SU-DHL-6 (cell line): ENCODE measurements around the gene COG5.
"Not testable (repeated sequence)": the region's sequence is repeated elsewhere in the genome, so short reads cannot be mapped to it uniquely, and the experiment has no call there.

ENCODE experiments used
- EZH2phosphoT487 ChIP-seq: fragments of 200-600 bp; sonication (generic), shearing (Covaris generic); conservative IDR thresholded peaks from 2 replicates; pipeline ENCODE4 v1.6.1; 2018; ENCODE audit warnings: mild to moderate bottlenecking, antibody characterized with exemption, low read length, moderate library complexity, mixed read lengths
- TF ChIP-seq, protein P1 (sequence below): fragments of 200-600 bp; sonication (generic); IDR thresholded peaks from one replicate; pipeline ENCODE4 v1.5.1; 2017; ENCODE audit warnings: antibody characterized with exemption, mild to moderate bottlenecking, low read length, moderate library complexity; ENCODE audit not compliant: insufficient read depth, poor library complexity, severe bottlenecking

DNA sequence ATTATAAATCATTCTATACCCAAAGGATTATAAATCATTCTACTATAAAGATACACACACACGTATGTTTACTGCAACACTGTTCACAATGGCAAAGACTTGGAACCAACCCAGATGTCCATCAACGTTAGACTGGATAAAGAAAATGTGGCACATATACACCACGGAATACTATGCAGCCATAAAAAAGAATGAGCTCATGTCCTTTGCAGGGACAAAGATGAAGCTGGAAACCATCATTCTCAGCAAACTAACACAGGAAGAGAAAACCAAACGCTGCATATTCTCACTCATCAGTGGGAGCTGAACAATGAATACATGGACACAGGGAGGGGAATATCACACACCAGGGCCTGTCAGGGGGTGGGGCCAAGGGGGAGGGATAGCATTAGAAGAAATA is 26.5 kb downstream of the COG5 start:
- TF ChIP-seq, protein P1, sequence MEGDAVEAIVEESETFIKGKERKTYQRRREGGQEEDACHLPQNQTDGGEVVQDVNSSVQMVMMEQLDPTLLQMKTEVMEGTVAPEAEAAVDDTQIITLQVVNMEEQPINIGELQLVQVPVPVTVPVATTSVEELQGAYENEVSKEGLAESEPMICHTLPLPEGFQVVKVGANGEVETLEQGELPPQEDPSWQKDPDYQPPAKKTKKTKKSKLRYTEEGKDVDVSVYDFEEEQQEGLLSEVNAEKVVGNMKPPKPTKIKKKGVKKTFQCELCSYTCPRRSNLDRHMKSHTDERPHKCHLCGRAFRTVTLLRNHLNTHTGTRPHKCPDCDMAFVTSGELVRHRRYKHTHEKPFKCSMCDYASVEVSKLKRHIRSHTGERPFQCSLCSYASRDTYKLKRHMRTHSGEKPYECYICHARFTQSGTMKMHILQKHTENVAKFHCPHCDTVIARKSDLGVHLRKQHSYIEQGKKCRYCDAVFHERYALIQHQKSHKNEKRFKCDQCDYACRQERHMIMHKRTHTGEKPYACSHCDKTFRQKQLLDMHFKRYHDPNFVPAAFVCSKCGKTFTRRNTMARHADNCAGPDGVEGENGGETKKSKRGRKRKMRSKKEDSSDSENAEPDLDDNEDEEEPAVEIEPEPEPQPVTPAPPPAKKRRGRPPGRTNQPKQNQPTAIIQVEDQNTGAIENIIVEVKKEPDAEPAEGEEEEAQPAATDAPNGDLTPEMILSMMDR, result not testable (repeated sequence)
- not testable (repeated sequence) for TF ChIP-seq EZH2phosphoT487
